GM21390 (cell line): ENCODE results near the gene TCN2.
A peak's percentile ranks its signal among the peaks of the same experiment; 100 is the strongest.
"Not testable (repeated sequence)": the region's sequence is repeated elsewhere in the genome, so short reads cannot be mapped to it uniquely, and the experiment has no call there.

Experiments used
- ATAC-seq: cut with Tn5 transposase; IDR thresholded peaks from one replicate; pipeline ENCODE4 v1.9.1; 2021; ENCODE audit not compliant: unreplicated experiment

The TCN2 gene

GRCh38 chr22:30643055-30643875 lies 36.3 kb downstream of the TCN2 start:
- no peak for ATAC-seq

- no peak for ATAC-seq
Observed at GRCh38 chr22:30646518-30647160, 39.7 kb downstream of the TCN2 start.

GRCh38 chr22:30647536-30647935 lies 40.6 kb downstream of the TCN2 start:
- ATAC-seq = no peak

- ATAC-seq = no peak
Observed at GRCh38 chr22:30648825-30649224, 41.9 kb downstream of the TCN2 start.

GRCh38 chr22:30649430-30650007 lies 42.5 kb downstream of the TCN2 start:
- ATAC-seq = peak; percentile 57

GRCh38 chr22:30650508-30651116 lies 43.6 kb downstream of the TCN2 start:
- no peak for ATAC-seq

- ATAC-seq = no peak
Observed at GRCh38 chr22:30652852-30653251, 45.9 kb downstream of the TCN2 start.

- ATAC-seq = no peak
Observed at GRCh38 chr22:30654361-30654760, 47.4 kb downstream of the TCN2 start.

- no peak for ATAC-seq
Observed at GRCh38 chr22:30655532-30655931, 48.6 kb downstream of the TCN2 start.

GRCh38 chr22:30662040-30662439 lies 55.1 kb downstream of the TCN2 start:
- no peak for ATAC-seq

GRCh38 chr22:30664798-30665197 lies 57.8 kb downstream of the TCN2 start:
- no peak for ATAC-seq

- no peak for ATAC-seq
Observed at GRCh38 chr22:30665266-30665665, 58.3 kb downstream of the TCN2 start.

- ATAC-seq = no peak
Observed at GRCh38 chr22:30665786-30666185, 58.8 kb downstream of the TCN2 start.

- no peak for ATAC-seq
Observed at GRCh38 chr22:30667107-30667493, 60.1 kb downstream of the TCN2 start.

- peak; percentile 80 for ATAC-seq
Observed at GRCh38 chr22:30667494-30668385, 60.8 kb downstream of the TCN2 start, which contains the start of gene DUSP18. DUSP18 (minus strand) TSS chr22:30667875; CDS start chr22:30664003, 3,872 bp downstream.

GRCh38 chr22:30668386-30668710 lies 61.4 kb downstream of the TCN2 start:
- no peak for ATAC-seq

GRCh38 chr22:30671071-30671470 lies 64.1 kb downstream of the TCN2 start:
- no peak for ATAC-seq

- ATAC-seq = no peak
Observed at GRCh38 chr22:30673136-30673535, 66.2 kb downstream of the TCN2 start.

GRCh38 chr22:30674482-30674881 lies 67.5 kb downstream of the TCN2 start:
- no peak for ATAC-seq

GRCh38 chr22:30675436-30675835 lies 68.5 kb downstream of the TCN2 start:
- ATAC-seq = no peak

GRCh38 chr22:30676565-30676964 lies 69.6 kb downstream of the TCN2 start:
- not testable (repeated sequence) for ATAC-seq
